Inferior parietal cortex (tissue), 1 donor: ENCODE measurements around the gene MAPK8.
"Not testable (repeated sequence)": the region's sequence is repeated elsewhere in the genome, so short reads cannot be mapped to it uniquely, and the experiment has no call there.

ENCODE experiments used
- DNase-seq: peaks from one replicate; pipeline ENCODE4 v3.0.0-alpha.2; 2016; ENCODE audit errors: extremely low spot score

The MAPK8 gene

GRCh38 chr10:48335788-48336187 is 29.3 kb downstream of the MAPK8 start:
- no peak for DNase-seq

DNA sequence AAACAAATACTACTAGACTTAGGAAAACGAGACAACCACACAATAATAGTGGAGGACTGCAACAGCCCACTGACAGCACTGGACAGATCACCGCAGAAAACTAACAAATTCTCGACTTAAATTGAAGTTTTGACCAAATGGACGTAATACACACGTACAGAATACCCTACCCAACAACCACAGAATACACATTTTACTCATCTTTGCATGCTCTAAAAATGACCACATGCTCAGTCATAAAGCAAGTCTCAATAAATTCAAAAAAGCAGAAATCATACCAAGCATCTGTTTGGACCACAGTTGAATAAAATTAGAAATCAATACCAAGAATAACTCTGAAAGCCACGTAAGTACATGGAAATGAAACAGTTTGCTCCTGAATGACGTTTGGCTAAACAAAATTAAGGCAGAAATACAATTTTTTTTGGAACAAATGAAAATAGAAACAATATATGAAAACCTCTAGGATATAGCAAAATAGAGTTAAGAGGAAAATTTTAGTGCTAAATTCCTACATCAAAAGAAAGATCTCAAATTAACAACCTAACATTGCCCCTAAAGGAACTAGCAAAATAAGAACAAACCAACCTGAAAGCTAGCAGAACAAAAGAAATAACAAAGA is 30.6 kb downstream of the MAPK8 start:
- DNase-seq, result no peak

DNA sequence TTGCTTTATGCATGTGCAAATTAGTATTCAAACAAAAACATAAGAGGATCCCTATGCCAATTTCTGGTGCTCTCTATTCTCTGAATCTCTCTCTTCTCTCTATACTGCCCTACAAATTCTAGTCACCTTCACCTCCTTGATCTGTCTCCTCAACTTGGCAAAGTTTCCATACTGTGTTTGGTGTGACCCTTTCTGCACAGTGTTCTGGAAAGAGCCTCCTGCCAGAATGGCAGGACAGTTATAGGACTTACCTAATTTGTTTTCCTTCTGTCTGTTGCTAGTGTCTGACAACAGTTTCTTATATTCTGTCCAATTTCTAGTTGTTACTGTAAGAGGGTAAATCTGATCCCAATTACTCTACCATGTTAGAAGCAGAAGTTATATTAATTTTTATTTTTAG is 34.3 kb downstream of the MAPK8 start:
- no peak for DNase-seq

DNA sequence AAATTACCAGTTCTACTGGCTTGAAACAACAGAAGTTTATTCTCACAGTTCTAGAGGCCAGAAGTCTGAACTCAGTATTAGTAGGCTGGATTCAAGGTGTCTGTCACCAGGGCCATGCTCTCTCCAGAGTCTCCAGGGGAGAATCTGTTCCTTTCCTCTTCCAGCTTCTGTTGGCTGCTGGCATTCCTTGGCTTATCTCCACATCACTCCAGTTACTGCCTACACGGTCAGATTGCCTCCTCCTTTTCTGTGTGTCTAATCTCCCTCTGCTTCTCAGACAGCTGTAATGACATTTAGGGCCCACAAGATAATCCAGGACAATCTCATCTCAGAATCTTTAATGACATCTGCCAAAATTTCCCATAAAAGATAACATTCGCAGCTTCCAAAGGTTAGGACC is 36.6 kb downstream of the MAPK8 start:
- no peak for DNase-seq

- no peak for DNase-seq
These were observed 37.6 kb downstream of the MAPK8 start for GRCh38 chr10:48343921-48344598.

DNA sequence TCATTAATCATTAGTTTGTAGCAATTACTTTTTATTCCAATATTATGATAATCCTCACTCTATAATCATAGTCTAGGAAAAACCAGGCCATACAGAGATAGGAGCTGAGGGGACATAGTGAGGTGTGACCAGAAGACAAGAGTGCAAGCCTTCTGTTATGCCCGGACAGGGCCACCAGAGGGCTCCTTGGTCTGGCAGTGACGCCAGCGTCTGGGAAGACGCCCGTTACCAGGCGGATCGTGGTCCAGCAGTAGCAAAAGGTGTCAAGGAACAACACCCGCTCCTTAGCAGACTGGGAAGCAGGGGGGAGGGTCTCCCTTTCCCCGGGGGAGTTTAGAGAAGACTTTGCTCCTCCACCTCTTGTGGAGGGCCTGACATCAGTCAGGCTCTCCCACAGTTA is 39.8 kb downstream of the MAPK8 start:
- not testable (repeated sequence) for DNase-seq

- DNase-seq, result not testable (repeated sequence)
These were observed 41.1 kb downstream of the MAPK8 start for GRCh38 chr10:48347539-48347938.

DNA sequence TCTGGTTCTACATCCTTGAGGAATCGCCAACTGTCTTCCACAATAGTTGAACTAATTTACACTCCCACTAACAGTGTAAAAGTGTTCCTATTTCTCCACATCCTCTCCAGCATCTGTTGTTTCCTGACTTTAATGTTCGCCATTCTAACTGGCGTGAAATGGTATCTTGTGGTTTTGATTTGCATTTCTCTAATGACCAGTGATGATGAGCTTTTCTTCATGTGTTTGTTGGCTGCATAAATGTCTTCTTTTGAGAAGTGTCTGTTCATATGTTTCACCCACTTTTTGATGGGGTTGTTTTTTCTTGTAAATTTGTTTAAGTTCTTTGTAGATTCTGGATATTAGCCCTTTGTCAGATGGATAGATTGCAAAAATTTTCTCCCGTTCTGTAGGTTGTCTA is 41.5 kb downstream of the MAPK8 start:
- DNase-seq, result not testable (repeated sequence)

DNA sequence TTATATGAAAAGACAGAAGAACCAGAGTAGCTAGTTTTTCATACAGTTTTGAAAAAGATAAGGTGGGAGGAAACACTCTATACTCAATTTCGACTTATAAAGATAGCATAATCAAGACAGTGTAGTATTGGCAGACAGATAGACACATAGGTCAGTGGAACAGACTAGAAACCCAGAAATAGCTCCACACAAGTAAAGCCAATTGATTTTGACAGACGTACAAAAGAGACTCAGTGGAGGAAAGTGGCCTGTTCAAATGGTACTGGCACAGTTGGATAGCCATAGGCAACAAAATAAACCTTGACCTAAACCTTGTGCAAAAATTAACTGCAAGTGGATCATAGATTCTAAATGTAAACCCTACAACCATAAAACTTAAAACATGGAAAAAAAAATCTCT is 46.8 kb downstream of the MAPK8 start:
- DNase-seq, result no peak

GRCh38 chr10:48357631-48358030 is 51.2 kb downstream of the MAPK8 start:
- DNase-seq, result no peak

GRCh38 chr10:48358162-48358561 is 51.7 kb downstream of the MAPK8 start:
- no peak for DNase-seq

GRCh38 chr10:48358838-48359237 is 52.4 kb downstream of the MAPK8 start:
- no peak for DNase-seq

- no peak for DNase-seq
These were observed 54.7 kb downstream of the MAPK8 start for GRCh38 chr10:48361176-48361575.

DNA sequence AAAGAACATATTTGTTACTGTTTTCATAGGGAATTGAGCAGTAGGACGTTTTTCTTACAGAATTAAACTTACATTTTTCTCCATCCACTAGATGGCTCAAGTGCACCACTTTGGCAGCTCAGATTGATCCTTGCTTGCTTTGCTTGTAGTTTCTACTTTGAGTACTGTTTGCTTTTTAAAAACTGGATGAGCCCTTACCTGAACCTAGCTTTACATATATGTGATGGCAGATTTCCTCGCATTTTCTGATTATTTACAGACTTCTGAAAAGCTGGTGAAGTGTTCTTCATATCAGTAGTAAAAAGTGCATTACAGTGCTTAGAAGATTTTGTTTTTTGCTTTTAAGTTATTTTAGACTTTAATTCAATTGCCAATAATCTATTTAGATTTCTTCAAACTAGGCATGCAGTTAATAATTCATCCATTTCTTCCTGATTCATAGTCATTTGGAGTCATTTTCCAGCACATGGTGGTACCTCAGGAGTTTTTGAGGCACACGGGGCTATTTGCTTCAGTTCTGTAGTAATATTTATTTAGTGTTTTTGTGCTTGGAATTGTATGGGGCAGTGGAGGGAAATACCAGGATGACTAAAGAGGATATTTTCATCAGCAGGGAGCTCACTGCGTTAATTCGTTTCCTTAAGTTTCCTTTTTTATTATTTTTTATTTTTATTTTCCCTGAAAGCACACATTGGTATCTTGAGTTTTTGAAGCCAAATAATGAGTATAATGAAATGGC is 57.3 kb downstream of the MAPK8 start:
- DNase-seq, result peak; percentile 92

GRCh38 chr10:48364659-48365405 is 58.4 kb downstream of the MAPK8 start:
- DNase-seq, result no peak

GRCh38 chr10:48365668-48366067 is 59.2 kb downstream of the MAPK8 start:
- DNase-seq, result no peak

DNA sequence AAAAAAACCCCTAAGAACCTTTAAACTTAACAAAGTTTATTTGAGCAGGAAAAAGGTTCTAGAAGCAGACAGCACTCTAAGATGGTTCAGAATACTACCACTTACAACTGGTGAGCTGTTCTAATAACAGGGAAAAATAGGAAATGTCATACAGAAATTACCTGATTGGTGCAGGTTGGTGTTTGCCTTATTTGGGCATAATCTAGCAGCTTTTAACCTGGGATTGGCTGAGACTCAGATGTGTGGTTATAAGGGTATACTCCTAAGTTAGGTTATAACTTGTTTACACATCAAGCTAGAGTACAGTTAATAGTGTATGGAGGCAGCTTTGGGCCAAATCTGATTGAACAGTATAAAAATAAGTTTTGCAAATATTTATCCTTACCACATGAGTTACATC is 59.8 kb downstream of the MAPK8 start:
- no peak for DNase-seq

DNA sequence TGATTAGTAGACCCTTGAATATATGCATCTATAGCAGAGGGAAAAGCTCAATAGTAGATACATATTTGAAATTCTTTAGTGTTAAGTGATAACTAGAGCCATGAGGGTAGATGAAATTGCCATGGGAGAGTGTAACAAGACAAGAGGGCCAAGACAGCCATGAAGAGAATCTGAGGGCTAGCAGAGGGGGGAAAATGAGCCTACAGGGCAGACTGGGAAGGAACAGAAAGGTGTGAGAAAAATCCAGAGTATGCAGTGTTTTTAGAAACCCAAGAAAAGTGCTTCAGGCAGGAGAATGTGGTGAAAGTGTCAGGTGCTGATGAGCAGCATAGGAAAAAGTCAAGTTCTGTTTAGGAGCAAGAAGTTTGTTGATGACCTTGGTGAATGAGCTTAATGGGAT is 63.0 kb downstream of the MAPK8 start:
- DNase-seq, result no peak

- DNase-seq, result no peak
These were observed 71.5 kb downstream of the MAPK8 start for GRCh38 chr10:48377751-48378530.

GRCh38 chr10:48378675-48379074 is 72.2 kb downstream of the MAPK8 start:
- DNase-seq, result no peak

DNA sequence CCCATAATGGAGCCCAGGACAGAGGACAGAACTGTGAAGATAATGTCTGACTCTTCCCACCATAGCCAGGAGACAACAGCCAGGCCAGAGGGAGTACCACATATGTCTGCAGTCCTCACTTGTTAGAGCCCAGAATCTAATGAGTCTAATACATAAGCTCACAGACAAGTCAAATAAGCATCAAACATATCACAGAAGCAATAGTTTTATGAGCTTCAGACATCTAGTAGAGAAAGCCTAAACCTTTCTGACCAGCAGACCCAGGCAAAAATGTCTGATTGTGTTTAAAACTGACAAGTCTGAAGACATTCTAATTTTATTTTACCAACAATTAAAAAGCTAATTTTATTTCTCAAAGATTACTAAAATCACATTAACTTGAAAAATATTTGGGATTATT is 75.5 kb downstream of the MAPK8 start:
- DNase-seq, result no peak

- DNase-seq, result no peak
These were observed 76.5 kb downstream of the MAPK8 start for GRCh38 chr10:48382982-48383381.
